Left forelimb (tissue), 1 donor: ENCODE data around the gene FAM124A.

Experiments
- DNase-seq: peaks from one replicate; pipeline ENCODE4 v3.0.0-alpha.2; 2018; ENCODE audit warnings: low spot score

Gene FAM124A

GRCh38 chr13:51311957-51312520 is 89.8 kb downstream of the FAM124A start:
- no peak for DNase-seq

DNA sequence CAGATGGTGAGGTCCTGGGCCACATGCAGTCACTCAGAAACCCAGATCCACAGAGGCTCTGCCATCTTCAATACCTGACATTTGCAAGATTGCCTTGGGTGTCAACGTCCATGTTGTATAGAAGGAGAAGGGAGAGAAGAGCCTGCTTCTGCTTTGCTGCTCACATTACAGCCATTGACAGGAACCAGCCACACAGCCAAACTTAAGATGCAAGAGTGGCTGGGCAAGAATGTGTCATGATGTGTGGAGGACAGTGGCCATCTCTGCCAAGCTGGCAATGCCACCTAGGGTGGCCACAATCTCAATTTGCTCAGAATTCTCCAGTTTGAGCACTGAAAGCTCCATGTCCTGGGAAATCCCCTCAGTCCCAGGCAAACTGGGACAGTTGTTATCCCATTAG is 91.4 kb downstream of the FAM124A start:
- DNase-seq = no peak

- no peak for DNase-seq
These were observed 95.1 kb downstream of the FAM124A start for GRCh38 chr13:51317262-51317661.

DNA sequence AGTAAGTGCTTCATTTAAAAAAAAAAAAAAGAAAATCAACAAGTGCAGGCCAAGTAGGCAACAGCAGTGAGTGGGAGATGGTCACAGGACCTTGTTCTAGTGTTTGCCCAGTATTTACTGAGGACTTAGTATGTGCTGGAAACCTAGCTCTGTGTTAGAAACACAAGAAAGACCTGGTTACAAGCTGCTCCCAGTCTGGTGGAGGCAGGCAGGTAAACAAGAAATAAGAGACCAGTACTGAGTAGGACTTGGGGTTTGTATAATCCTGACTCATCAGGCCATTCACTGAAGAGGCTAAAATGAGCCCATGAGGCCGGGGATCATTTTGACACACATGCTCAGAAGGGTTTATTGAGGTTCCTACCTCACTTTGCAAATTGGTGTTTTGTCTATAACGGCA is 95.8 kb downstream of the FAM124A start:
- DNase-seq = no peak

DNA sequence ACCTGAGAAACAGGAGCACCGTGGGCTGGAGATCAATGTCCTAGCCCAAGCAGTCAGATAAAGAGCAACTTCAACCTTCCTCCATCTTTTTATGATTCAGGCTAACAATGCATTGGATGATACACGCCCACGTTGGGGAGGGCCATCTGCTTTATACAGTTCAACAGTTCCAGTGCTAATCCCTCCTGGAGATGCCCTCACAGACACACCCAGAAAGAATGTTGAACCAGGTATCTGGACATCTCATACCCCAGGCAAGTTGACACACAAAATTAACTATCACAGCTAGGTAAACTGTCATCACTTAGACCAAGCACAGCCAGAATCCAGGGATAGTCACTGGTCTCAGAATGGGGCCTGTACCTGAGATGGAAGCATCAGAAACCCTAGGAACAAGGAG is 96.7 kb downstream of the FAM124A start:
- no peak for DNase-seq

DNA sequence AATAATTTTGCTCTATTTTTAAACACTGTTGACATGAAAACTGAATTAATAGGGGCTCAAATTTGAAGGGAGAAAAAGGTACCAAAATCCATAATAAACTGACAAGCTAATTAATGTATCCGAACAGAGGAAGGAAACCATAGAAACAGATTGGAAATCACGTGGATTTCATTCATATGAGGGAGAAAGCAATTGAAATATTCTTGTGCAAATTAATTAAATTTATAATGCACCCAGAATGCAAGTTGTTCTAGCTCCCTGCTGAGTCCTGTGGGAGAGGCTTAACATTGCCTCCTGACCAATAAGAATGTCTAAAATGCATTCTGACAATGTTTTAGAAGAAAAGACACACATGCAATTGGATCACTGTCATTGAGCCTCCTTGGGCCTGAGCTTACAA is 99.6 kb downstream of the FAM124A start:
- no peak for DNase-seq

DNA sequence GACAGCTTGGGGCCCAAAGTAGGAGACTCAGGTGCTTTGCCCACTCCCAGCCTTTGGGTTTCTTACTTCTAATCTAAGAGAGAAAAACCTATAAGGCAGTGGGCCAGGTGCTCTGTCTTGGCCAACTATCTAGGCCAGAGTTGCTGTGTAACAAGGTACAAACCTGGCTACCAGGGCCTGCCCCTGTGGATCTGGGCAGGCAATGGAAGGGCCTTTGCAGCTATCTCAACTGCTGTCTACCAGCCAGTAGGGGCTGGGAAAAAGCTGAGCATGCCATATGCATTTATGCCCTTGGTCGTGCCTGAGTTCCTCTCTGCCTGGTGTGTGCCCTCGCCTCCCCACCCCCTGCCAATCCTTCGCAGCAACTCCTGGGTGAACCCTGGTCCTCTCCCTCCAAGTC is 100.6 kb downstream of the FAM124A start:
- DNase-seq = no peak

GRCh38 chr13:51323824-51324511 is 101.8 kb downstream of the FAM124A start:
- no peak for DNase-seq

DNA sequence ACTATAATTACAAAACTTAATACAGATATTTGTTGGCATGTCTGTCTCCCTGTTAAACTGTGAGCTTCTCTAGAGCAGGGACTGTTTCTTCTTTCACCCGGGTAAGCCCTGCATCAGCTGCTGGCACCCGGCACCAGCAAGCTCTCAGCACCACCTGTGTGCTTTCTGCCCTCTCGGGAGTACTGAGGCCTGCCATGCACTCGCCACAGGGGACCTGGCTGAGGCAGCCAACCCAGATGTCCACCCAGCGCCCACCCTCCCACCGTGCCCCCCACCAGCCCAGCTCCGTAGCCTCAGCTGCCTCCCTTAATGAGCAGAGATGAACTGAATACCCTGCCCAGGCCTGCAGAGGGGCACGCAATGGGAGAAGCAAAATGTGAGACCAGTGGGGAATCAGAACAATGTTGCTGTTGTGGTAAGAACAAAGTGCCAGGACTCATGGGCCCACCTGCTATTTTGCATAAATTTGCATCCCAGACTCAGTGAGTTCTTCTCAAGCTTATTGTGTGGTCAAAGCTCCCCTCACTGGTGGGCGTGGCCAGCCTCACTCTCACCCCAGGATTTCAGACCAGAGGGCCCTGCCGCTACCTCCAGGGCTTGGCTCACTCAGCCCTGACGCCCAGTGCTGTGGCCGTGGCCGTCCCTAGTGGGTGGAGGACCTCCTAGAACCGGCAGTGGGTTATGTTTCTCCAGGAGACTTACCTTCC is 102.7 kb downstream of the FAM124A start:
- no peak for DNase-seq

DNA sequence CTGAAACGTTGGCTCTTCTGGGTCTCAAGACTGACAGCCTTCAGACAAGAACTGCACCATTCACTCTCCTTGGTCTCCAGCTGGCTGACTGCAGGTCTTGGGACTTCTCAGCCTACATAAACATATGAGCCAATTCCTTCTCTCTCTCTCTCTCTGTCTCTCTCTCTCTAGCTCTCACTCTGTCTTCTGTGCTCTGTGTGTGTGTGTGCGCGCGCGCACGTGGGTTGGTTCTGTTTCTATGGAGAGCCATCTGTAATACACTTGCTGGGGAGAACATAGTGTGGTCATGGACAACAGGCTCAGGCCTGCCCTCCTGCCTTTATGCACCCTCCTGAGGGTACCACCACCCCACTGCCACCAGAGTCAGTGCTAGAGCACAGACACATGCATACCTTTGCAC is 103.6 kb downstream of the FAM124A start:
- DNase-seq = no peak

DNA sequence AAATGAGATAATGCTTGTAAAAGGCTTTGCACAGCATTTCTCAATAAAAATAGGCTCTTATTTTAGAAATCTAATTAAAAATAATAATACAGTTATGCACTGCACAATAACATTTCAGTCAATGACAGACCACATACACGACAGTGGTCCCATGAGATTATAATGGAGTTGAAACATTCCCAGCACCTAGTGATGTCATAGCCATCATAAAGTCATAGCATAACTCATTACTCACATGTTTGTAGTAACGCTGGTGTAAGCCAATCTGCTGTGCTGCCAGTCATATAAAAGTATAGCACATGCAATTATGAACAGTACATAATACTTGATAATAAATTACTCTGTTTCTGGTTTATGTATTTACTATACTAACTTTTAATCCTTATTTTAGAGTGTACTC is 104.6 kb downstream of the FAM124A start:
- no peak for DNase-seq

DNA sequence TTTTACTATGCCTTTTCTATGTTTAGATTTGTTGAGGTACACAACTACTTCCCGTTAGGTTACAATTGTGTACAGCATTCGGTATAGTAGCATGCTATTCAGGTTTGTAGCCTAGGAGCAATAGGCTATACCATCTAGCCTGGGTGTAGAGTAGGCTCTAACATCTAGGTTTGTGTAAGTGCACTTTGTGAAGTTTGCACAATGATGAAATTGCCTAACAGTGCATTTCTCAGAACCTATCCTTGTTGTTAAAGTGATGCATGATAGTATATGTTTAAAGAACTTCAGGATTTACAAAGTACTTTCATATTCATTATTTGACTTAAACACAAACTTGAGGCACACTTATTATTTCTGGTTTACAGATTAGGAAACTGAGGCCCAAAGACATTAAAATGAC is 105.8 kb downstream of the FAM124A start:
- no peak for DNase-seq

- DNase-seq = no peak
These were observed 106.3 kb downstream of the FAM124A start for GRCh38 chr13:51328488-51328887.

DNA sequence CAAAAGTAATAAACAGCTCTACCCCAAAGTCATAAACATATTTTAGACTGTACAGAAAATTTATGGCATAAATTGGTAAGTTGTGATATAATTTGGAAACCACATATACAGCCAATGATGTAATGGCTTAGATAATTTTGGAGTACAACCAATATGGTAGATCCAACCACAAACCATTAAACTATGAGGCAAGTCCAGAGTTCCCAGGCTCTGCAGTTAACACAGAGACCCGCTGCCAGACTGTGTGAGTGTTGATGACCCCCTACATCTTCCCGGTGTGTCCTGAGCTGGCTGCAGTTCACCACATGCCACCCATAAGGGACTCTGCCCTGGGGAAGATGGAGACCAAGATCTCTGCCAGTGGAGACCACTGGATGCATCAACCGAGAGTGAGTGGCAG is 107.4 kb downstream of the FAM124A start:
- no peak for DNase-seq

DNA sequence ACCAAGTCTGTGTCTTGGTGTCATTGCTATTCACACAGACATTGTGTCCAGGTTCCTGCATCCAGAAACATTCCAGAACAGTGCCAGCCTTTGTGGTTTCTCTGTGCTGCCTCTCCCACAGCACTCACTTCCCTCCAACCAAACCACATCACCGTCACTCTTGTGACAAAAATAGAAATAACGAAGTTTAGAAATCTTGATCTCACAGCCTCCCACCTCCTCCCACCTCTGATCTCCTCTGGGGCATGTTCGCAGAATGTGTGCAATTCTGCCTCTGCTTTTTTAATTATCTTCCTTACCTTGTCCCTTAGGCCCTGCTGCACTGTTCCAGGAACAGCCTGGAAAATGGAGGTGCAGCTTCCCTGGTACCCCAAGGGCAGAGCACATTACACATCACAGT is 108.6 kb downstream of the FAM124A start:
- no peak for DNase-seq

- DNase-seq = no peak
These were observed 109.2 kb downstream of the FAM124A start for GRCh38 chr13:51331354-51331861.

- no peak for DNase-seq
These were observed 110.6 kb downstream of the FAM124A start for GRCh38 chr13:51332566-51333361.

- DNase-seq = no peak
These were observed 111.2 kb downstream of the FAM124A start for GRCh38 chr13:51333421-51333820.

DNA sequence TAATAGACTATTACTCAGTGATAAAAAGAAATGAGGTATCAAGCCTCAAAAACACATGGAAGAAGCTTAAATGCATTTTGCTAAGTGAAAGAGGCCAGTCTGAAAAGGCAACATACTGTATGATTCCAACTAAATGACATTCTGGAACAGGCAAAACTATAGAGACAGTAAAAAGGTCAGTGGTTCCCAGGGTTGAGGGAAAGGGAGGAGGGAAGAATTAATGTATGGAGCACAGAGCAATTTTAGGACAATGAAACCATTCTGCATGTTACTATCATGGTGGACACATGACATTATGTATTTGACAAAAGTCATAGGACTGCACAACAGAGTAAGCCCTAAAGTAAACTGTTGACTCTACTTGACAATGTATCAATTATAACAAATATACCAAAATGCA is 111.6 kb downstream of the FAM124A start:
- DNase-seq = no peak
